ENCODE measurements around the gene EXOSC1.
A peak's percentile ranks its signal among the peaks of the same experiment; 100 is the strongest.

EXOSC1 gene

GRCh38 chr10:97468162-97468561 lies 22.4 kb upstream of the EXOSC1 start:
- no peak overlapping the region for H3K4me3 ChIP-seq (ENCODE audit: low read depth, low read length)
- DNase-seq (ENCODE audit: low read depth): no peak
- TF ChIP-seq POLR2A (IDR thresholded peaks at IDR 0.05; ENCODE audit: extremely low read depth, insufficient read length): no peak
- no peak for TF ChIP-seq CTCF (IDR thresholded peaks at IDR 0.05; ENCODE audit: low read depth, low read length)
- no peak for TF ChIP-seq MAX (IDR thresholded peaks at IDR 0.05; ENCODE audit: low read depth, low read length)
- no peak for TF ChIP-seq MYC (IDR thresholded peaks at IDR 0.05; ENCODE audit: low read depth, low read length)

- no peak for DNase-seq (ENCODE audit: low read depth)
- H3K4me3 ChIP-seq (ENCODE audit: low read depth, low read length): no peak overlapping the region
- TF ChIP-seq MAX (IDR thresholded peaks at IDR 0.05; ENCODE audit: low read depth, low read length) (no peak), MYC (IDR thresholded peaks at IDR 0.05; ENCODE audit: low read depth, low read length) (no peak), POLR2A (IDR thresholded peaks at IDR 0.05; ENCODE audit: extremely low read depth, insufficient read length) (no peak), CTCF (IDR thresholded peaks at IDR 0.05; ENCODE audit: low read depth, low read length) (no peak)
These were observed 20.9 kb upstream of the EXOSC1 start for GRCh38 chr10:97466755-97467154.

GRCh38 chr10:97465982-97466381 lies 20.2 kb upstream of the EXOSC1 start:
- TF ChIP-seq CTCF (IDR thresholded peaks at IDR 0.05; ENCODE audit: low read depth, low read length) (no peak), MYC (IDR thresholded peaks at IDR 0.05; ENCODE audit: low read depth, low read length) (no peak), MAX (IDR thresholded peaks at IDR 0.05; ENCODE audit: low read depth, low read length) (no peak), POLR2A (IDR thresholded peaks at IDR 0.05; ENCODE audit: extremely low read depth, insufficient read length) (no peak)
- H3K4me3 ChIP-seq (ENCODE audit: low read depth, low read length): no peak overlapping the region
- DNase-seq (ENCODE audit: low read depth): no peak

- no peak for TF ChIP-seq MAX (IDR thresholded peaks at IDR 0.05; ENCODE audit: low read depth, low read length)
- no peak for TF ChIP-seq CTCF (IDR thresholded peaks at IDR 0.05; ENCODE audit: low read depth, low read length)
- TF ChIP-seq POLR2A (IDR thresholded peaks at IDR 0.05; ENCODE audit: extremely low read depth, insufficient read length): no peak
- DNase-seq (ENCODE audit: low read depth): no peak
- no peak overlapping the region for H3K4me3 ChIP-seq (ENCODE audit: low read depth, low read length)
These were observed 18.4 kb upstream of the EXOSC1 start for GRCh38 chr10:97464226-97464625.

- H3K4me3 ChIP-seq (ENCODE audit: low read depth, low read length): no peak overlapping the region
- TF ChIP-seq CTCF (IDR thresholded peaks at IDR 0.05; ENCODE audit: low read depth, low read length) (peak; percentile 90), POLR2A (IDR thresholded peaks at IDR 0.05; ENCODE audit: extremely low read depth, insufficient read length) (no peak)
- peak; percentile 61 for DNase-seq (ENCODE audit: low read depth)
These were observed 17.7 kb upstream of the EXOSC1 start for GRCh38 chr10:97463363-97464132.

- DNase-seq (ENCODE audit: low read depth): no peak
- no peak for TF ChIP-seq MAX (IDR thresholded peaks at IDR 0.05; ENCODE audit: low read depth, low read length)
- no peak for TF ChIP-seq POLR2A (IDR thresholded peaks at IDR 0.05; ENCODE audit: extremely low read depth, insufficient read length)
- TF ChIP-seq MYC (IDR thresholded peaks at IDR 0.05; ENCODE audit: low read depth, low read length): no peak
- no peak for TF ChIP-seq CTCF (IDR thresholded peaks at IDR 0.05; ENCODE audit: low read depth, low read length)
These were observed 16.5 kb upstream of the EXOSC1 start for GRCh38 chr10:97462309-97462708.

More at GRCh38 chr10:97462309-97462708, 16.5 kb upstream of the EXOSC1 start:
- no peak overlapping the region for H3K4me3 ChIP-seq (ENCODE audit: low read depth, low read length)

Measured in NB4 (cell line).